CD4-positive, alpha-beta T cell treated with Interleukin-10 for 1 hour (primary cell): ENCODE results near the gene GRK2.
A peak's percentile ranks its signal among the peaks of the same experiment; 100 is the strongest.

ENCODE experiments used
- DNase-seq: peaks from one replicate; pipeline ENCODE4 v3.0.0-alpha.2; 2020

The GRK2 gene

GRCh38 chr11:67284811-67285540 is 18.7 kb downstream of the GRK2 start:
- DNase-seq, result no peak

- DNase-seq, result peak; percentile 62
Measured at GRCh38 chr11:67285541-67286498, 19.5 kb downstream of the GRK2 start.

DNA sequence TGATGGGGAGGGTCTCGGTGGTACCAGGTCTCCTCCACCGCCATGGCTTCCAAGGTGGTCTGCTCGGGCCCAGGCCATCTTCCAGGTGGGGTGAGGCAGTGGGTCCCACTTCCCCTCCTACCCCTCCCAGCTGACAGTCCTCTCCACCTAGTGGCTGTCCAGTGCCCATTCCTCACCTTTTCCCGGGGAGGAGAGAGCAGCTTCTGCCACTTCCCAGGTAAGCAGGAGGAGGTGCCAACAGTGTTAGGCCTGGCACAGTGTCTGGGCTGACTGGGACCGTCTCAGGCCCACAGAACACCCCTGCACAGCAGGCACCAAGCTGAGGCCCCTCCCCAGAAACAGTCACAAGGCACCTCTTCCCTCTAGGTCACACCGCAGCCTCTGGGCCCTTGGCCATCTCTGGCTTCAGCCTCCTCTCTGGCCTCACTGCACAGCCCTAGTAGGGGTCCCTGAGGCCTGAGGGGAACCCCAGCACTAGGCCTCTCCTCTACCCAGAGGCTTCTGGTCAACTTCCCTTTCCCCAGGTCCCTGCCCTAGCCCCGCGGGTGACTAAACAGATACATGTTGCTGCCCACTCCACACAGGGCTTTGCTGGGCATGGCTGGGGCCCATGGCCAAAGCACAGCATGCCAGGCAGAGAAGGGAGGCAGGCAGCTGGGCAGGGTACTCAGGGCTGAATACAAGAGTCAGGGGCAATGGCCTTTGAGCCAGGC is 20.5 kb downstream of the GRK2 start:
- DNase-seq, result no peak

- DNase-seq, result peak; percentile 56
Measured at GRCh38 chr11:67287355-67288197, 21.3 kb downstream of the GRK2 start.

DNA sequence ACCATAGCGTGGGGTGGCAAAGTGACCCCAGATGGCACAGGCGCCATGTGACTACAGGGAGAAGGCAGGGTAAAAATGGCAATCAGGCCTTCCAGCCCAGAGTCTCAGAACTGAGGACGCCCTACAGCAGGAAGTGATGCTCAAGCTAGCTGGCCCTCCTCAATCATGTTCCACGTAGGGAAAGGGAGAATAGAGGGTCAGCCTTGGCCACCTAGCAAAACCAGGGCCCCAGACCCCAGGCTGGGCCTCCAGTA is 21.9 kb downstream of the GRK2 start:
- no peak for DNase-seq

- peak; percentile 88 for DNase-seq
Measured at GRCh38 chr11:67288452-67289225, 22.4 kb downstream of the GRK2 start.

DNA sequence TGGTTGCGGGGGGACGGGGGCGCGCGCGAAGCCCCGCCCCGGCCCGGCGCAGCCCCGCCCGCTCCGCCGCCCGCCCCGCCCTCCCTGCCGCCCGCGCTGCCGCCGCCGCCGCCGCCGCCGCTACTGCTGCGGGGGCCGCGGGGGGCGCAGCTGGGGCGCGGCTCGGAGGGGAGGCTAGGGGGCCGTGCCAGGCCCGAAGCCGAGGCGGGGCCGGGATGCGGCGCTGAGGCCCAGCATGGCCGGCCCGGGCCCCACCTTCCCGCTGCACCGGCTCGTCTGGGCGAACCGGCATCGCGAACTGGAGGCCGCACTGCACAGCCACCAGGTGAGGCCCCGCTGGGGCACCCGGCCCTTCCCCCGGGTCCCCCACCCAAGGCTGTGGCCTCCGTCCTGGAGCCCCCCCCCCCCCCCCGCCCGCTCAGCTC is 23.0 kb downstream of the GRK2 start, which contains the start of gene ANKRD13D:
Gene ANKRD13D, plus strand, starts transcription at position 78 of the 425 bp plus-strand sequence. Its CDS starts 158 bp downstream, at position 236.
- no peak for DNase-seq

GRCh38 chr11:67289651-67290479 is 23.6 kb downstream of the GRK2 start:
- DNase-seq, result no peak

DNA sequence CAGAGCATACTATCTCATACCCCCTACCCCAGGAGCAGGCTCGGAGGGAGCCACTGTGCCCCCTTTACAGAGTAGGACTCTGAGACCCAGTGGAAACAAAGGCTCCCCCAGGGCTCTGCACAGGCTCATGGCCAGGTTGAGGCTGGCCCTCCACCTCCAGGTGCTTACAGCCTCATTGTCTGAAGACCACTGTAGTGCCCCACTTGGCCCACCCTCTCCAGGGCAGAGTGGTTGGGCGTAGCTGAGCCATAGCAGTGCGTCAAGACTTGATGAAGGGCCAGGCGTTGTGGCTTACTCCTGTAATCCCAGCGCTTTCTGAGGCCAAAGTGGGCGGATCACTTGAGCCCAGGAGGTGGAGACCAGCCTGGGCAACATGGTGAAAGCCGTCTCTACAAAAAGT is 24.5 kb downstream of the GRK2 start:
- no peak for DNase-seq

GRCh38 chr11:67291481-67292381 is 25.5 kb downstream of the GRK2 start:
- DNase-seq, result no peak

DNA sequence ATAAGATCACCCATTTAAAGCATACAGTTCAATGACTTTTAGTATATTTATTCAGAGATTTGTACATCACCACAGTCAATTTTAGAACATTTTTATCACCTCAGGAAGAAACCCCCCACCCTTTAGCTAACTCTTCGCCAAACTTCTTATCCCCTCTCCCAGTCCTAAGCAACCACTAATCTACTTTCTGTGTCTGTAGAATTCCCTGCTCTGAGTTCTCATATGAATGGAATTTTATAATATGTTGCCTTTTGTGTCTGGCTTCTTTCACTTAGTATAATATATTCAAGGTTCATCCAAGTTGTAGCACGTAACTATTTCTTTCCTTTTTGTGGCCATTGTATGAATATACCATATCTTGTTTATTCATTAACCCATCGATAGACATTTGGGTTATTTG is 26.4 kb downstream of the GRK2 start:
- DNase-seq, result no peak

GRCh38 chr11:67293090-67293489 is 26.8 kb downstream of the GRK2 start:
- peak; percentile 61 for DNase-seq

- DNase-seq, result no peak
Measured at GRCh38 chr11:67295846-67296245, 29.6 kb downstream of the GRK2 start.

DNA sequence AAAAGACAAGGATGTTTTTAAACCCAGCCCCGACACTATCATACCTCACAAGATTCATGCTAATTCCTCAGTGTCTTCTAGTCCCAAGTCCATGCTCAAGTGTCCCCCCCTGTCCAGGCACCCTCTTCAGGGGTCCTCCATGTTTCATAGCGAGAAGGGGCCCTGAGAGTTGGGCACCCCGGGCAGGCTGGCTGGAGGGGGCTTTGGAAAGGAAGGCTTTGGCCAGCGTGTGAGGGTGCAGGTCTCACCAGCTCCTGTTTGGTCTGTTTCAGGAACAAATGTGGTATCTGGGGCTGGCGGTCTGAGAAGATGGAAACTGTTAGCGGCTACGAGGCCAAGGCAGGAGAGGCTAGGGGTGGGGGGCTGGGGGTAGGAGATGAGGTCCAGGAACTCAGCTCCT is 32.5 kb downstream of the GRK2 start:
- no peak for DNase-seq

GRCh38 chr11:67299471-67300191 is 33.4 kb downstream of the GRK2 start:
- no peak for DNase-seq

- no peak for DNase-seq
Measured at GRCh38 chr11:67300256-67300755, 34.0 kb downstream of the GRK2 start.

- no peak for DNase-seq
Measured at GRCh38 chr11:67300756-67301312, 34.6 kb downstream of the GRK2 start.

DNA sequence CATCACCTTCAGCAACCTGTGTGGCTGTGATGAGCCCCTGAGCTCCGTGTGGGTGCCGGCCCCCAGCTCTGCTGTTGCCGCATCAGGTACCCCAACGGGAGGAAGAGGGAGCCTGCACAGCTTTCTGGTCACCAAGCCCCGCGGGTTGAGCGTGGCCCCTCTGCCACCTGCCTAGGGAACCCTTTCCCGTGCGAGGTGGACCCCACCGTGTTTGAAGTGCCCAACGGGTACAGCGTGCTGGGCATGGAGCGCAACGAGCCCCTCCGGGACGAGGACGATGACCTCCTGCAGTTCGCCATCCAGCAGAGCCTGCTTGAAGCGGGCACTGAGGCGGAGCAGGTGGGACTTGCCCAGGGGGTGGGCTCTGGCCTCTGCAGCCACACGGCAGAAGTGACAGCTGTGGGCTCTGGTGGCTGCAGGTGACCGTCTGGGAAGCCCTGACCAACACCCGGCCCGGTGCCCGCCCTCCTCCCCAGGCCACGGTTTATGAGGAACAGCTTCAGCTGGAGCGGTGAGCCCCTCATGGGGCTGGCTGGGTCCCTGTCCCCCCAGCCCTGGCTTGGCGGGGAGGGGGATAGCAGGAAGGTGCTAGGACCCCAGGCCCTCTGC is 35.1 kb downstream of the GRK2 start:
- no peak for DNase-seq
